HAP-1 (cell line): Measurements from ENCODE around the gene CHMP1B.

Source experiments
- DNase-seq, 2 experiments: peaks; one replicate each; pipeline ENCODE4 v3.0.0-alpha.2; 2016 to 2020; ENCODE audit warnings: low spot score in 2 of 2
- H3K27me3 ChIP-seq: fragments of 250-450 bp; sonication (Bioruptor Pico); 2 replicates; pipeline ENCODE4 v1.5.1; 2020; ENCODE audit warnings: low read depth, mild to moderate bottlenecking, moderate library complexity
- H3K36me3 ChIP-seq: fragments of 250-450 bp; sonication (Bioruptor Pico); replicated peaks from 2 replicates; pipeline ENCODE4 v1.5.1; 2020; ENCODE audit warnings: mild to moderate bottlenecking
- H3K4me1 ChIP-seq: fragments of 250-450 bp; sonication (Bioruptor Pico); 2 replicates; pipeline ENCODE4 v1.5.1; 2020; ENCODE audit warnings: mild to moderate bottlenecking
- H3K4me3 ChIP-seq: fragments of 250-450 bp; sonication (Bioruptor Pico); 2 replicates; pipeline ENCODE4 v1.5.1; 2020; ENCODE audit warnings: mild to moderate bottlenecking, moderate library complexity
- H3K9me3 ChIP-seq: fragments of 250-450 bp; sonication (Bioruptor Pico); 2 replicates; pipeline ENCODE4 v1.5.1; 2020; ENCODE audit warnings: mild to moderate bottlenecking, moderate library complexity
- in situ Hi-C: fragments of 300-500 bp; cut with MboI; formaldehyde crosslinking; loops from 3 replicates; pipeline ENCODE4 v1.14.3; 2020; ENCODE audit warnings: low sequenced_read_pairs, inconsistent platforms, mixed read lengths

CHMP1B gene

DNA sequence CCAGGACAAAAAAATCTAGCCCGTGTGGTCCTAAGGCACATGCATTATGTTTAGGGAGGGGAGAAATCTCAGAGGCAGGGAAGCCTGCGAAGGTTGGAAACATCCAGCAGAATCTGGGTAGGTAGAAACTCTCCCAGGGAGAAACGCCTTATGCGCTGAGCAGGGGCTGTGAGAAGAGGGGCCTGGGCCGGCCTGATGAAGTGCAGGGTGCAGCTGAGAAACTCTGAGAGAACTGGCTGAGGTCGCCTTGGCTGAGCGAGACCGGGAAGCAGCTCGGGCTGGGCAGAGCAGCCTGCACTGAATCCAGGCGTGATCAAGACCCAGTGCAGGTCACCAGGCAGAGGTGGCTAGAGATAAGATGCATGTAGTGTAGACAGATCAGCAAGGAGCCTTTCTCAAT, 15.1 kb downstream of the CHMP1B start:
- Histone ChIP-seq H3K9me3 (no peaks in the 10 kb centered on the region), H3K4me3 (no peak overlapping the region), H3K27me3 (no peaks in the 10 kb centered on the region), H3K4me1 (no peaks in the 10 kb centered on the region), H3K36me3 (no peaks in the 10 kb centered on the region)
- in situ Hi-C loops, result no loop called here
- no peak for DNase-seq

DNA sequence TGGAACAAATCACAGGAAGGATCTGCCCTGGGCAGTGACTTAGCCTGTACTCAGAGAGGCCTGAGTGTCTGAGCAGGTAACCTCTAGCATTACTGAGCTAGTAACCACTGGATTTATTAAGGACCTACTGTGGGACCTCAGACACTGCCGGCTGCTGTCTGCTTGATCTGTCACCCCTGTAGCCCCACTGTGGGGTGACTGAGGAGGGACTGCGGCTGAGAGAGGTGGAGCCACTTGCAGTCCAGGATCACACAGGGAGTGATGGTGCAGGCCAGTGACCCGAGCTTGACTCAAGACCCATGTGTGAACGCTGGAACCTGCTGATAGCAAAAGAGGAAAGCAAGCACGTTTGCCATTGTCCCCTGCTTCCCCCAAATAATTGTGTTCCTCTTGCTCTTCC, 15.6 kb downstream of the CHMP1B start:
- H3K4me1 ChIP-seq, result no peaks in the 10 kb centered on the region
- DNase-seq, result no peak
- no peaks in the 10 kb centered on the region for H3K27me3 ChIP-seq
- in situ Hi-C loops, result no loop called here
- H3K4me3 ChIP-seq, result no peak overlapping the region
- H3K9me3 ChIP-seq, result no peaks in the 10 kb centered on the region
- H3K36me3 ChIP-seq, result no peaks in the 10 kb centered on the region

- Histone ChIP-seq H3K36me3 (no peaks in the 10 kb centered on the region), H3K4me3 (no peak overlapping the region), H3K27me3 (no peaks in the 10 kb centered on the region), H3K9me3 (no peaks in the 10 kb centered on the region), H3K4me1 (no peaks in the 10 kb centered on the region)
- DNase-seq, result no peak
- in situ Hi-C loops, result no loop called here
Observed at GRCh38 chr18:11868230-11868629, 17.0 kb downstream of the CHMP1B start.

GRCh38 chr18:11871501-11871900, 20.3 kb downstream of the CHMP1B start:
- DNase-seq, result no peak
- no peak overlapping the region for H3K4me3 ChIP-seq
- H3K4me1 ChIP-seq, result no peaks in the 10 kb centered on the region
- H3K9me3 ChIP-seq, result no peaks in the 10 kb centered on the region
- in situ Hi-C loops, result no loop called here
- no peaks in the 10 kb centered on the region; the same call in 1 of the 2 replicates for H3K36me3 ChIP-seq
- no peaks in the 10 kb centered on the region for H3K27me3 ChIP-seq

- Histone ChIP-seq H3K4me3 (no peak overlapping the region), H3K9me3 (no peaks in the 10 kb centered on the region), H3K36me3 (no peaks in the 10 kb centered on the region; the same call in 1 of the 2 replicates), H3K4me1 (no peaks in the 10 kb centered on the region), H3K27me3 (no peaks in the 10 kb centered on the region)
- in situ Hi-C loops, result no loop called here
- peak in 1 of 2 experiments; percentile 23 for DNase-seq
Observed at GRCh38 chr18:11872479-11873136, 21.4 kb downstream of the CHMP1B start.

- no peaks in the 10 kb centered on the region for H3K27me3 ChIP-seq
- no peak for DNase-seq
- no peaks in the 10 kb centered on the region; the same call in 1 of the 2 replicates for H3K36me3 ChIP-seq
- H3K9me3 ChIP-seq, result no peaks in the 10 kb centered on the region
- H3K4me1 ChIP-seq, result no peaks in the 10 kb centered on the region
- in situ Hi-C loops, result no loop called here
- H3K4me3 ChIP-seq, result no peak overlapping the region
Observed at GRCh38 chr18:11873670-11874340, 22.6 kb downstream of the CHMP1B start.

- Histone ChIP-seq H3K4me1 (no peaks in the 10 kb centered on the region), H3K36me3 (no peaks in the 10 kb centered on the region; the same call in 1 of the 2 replicates), H3K4me3 (no peak overlapping the region), H3K27me3 (no peaks in the 10 kb centered on the region), H3K9me3 (no peaks in the 10 kb centered on the region)
- in situ Hi-C loops, result no loop called here
- no peak for DNase-seq
Observed at GRCh38 chr18:11874676-11875075, 23.5 kb downstream of the CHMP1B start.

- no peaks in the 10 kb centered on the region for H3K27me3 ChIP-seq
- in situ Hi-C loops, result no loop called here
- no peak for DNase-seq
- H3K36me3 ChIP-seq, result no peaks in the 10 kb centered on the region; the same call in 1 of the 2 replicates
- H3K9me3 ChIP-seq, result no peaks in the 10 kb centered on the region
- no peak overlapping the region for H3K4me3 ChIP-seq
- H3K4me1 ChIP-seq, result no peaks in the 10 kb centered on the region
Observed at GRCh38 chr18:11877497-11878135, 26.4 kb downstream of the CHMP1B start.

DNA sequence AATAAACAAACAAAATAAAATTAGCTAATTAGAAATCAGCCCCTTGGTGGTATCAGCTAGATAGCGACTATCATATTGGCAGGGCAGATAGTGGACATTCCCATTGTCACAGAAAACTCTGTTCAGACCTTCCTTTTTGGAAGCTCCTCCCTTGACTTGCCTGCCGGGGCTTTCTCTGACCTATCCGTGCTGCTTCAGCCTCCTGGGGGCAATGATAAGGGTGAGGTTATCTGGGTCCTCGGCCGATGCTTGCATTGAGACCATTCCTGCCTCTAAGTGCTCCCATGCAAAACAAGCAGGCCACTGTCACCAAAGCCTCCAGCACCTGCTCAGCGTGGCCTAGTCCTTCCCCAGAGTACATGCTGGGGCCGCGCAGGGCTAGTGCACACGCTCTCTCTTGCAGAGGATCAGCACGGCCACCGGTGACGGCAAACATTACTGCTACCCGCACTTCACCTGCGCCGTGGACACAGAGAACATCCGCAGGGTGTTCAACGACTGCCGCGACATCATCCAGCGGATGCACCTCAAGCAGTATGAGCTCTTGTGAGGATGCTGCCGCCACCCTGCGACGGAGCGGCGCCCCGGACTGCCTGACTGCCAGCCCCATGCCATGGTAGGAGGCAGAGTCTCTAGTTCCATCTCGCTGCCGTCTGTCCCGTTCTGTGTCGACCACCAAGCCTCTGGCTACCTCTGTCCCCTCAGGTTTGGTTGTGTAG, 29.5 kb downstream of the CHMP1B start:
- H3K9me3 ChIP-seq, result no peaks in the 10 kb centered on the region
- DNase-seq, result no peak

DNA sequence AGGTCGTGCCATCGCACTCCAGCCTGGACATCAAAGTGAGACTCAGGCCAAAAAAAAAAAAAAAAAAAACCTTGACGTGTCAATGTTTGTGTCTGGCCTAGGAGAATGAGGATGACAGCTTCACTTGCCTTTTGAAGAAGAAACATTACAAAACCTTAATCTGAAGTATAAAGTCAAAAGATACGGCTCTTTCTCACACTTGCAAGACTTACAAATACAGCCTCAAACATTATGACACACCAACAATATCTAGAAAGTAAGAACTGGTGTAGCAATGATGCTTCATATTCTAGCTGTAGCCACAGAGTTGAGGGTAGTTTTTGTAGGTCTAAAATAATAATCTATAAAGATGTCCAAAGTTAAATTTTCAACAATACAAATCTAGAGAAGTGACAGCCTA, 31.4 kb downstream of the CHMP1B start:
- DNase-seq, result no peak

More for the DNA sequence above, 29.5 kb downstream of the CHMP1B start:
- in situ Hi-C loops, result no loop called here
- Histone ChIP-seq H3K36me3 (no peaks in the 10 kb centered on the region; the same call in 1 of the 2 replicates), H3K4me3 (no peak overlapping the region), H3K27me3 (no peaks in the 10 kb centered on the region), H3K4me1 (no peaks in the 10 kb centered on the region)

DNA sequence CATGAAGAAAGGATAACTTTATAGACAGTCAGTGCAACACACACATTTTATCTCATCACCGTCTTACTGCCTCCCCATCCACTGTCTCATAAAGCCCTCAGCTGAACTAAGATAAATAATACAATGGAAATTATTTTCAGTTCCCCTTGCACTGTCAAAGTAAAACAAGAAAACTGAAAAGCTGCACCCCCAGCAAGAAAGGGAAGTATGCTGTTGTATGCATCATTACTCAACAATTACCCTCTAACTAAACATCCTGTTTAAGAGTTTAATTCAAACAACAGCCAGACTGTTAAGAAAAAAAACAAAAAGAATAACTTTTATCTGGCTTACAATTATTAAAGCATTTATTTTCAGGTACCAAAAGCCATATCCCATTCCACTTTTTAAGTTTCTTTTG, 31.9 kb downstream of the CHMP1B start:
- DNase-seq, result no peak
- no peaks in the 10 kb centered on the region for H3K9me3 ChIP-seq
- no peak overlapping the region for H3K4me3 ChIP-seq
- H3K36me3 ChIP-seq, result peaks cover 6% of the 10 kb centered on the region
- no peaks in the 10 kb centered on the region for H3K4me1 ChIP-seq
- in situ Hi-C loops, result no loop called here
- H3K27me3 ChIP-seq, result no peaks in the 10 kb centered on the region

More for the DNA sequence above, 31.4 kb downstream of the CHMP1B start:
- no peaks in the 10 kb centered on the region for H3K4me1 ChIP-seq
- H3K36me3 ChIP-seq, result peaks cover 1% of the 10 kb centered on the region
- no peaks in the 10 kb centered on the region for H3K27me3 ChIP-seq
- no peaks in the 10 kb centered on the region for H3K9me3 ChIP-seq
- in situ Hi-C loops, result no loop called here
- H3K4me3 ChIP-seq, result no peak overlapping the region

DNA sequence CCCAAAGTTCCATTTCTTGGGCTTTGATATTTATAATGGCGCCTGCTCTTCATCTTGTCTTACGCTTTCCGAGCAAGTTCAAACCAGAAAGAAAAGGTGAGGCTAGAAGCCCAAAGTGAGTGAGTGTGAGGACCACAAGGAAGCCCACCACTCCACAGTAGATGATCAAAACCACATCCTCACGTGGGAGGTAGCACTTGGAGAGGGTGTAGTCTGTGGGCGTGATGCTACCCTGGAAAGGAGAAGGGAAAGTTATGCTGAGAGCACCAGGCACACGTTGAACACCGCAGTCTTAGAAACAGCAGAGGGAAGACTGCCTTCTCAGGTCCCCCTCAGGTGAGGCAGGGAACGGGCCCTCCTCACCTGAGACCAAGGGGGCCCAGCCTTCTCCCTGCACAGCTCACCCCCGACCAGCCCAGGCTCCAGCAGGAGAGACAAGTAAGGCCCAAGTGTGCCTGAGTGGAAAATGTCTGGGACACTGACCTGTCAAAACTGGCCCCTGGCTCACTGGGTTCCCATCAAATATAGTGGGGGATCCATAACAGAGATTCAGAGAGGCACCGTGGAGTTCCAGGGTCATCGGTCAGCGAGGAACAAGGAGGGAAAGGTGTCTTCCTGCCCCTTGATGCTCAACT, 33.3 kb downstream of the CHMP1B start:
- in situ Hi-C loops, result no loop called here
- Histone ChIP-seq H3K36me3 (peaks cover 9% of the 10 kb centered on the region), H3K27me3 (no peaks in the 10 kb centered on the region), H3K9me3 (no peaks in the 10 kb centered on the region), H3K4me3 (no peak overlapping the region), H3K4me1 (no peaks in the 10 kb centered on the region)
- no peak for DNase-seq

DNA sequence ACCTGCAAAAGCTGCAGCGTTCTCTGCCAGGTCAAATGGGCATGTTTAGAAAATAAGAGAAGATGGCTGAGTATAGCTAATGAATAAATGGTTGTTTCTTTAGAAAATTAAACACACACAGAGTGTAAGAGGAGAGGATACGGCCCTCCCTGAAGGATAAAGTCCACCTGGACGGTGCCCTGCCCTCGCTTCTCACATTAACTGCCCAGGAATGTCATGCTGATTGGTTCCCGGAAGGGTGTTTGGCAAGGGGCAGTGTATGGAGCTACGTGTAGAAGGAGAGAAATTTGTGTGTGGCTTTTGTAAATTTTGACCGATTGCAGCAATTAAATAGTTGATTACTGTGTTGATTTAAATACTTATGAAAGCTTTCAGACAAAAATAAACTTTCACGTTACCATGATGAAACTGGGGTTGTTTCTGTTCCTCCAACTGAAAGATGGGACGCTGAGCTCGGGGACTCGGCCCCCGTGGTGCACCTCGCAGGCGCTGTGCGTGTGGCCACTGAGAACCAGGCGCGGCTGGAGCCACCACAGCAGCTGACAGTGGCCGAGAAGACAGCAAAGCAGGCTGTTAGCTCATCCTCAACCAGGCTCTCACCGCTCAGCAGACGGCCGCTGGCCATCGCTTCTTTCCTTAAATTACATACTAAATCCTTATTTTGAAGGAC, 34.2 kb downstream of the CHMP1B start:
- in situ Hi-C loops, result no loop called here
- no peaks in the 10 kb centered on the region for H3K27me3 ChIP-seq
- no peaks in the 10 kb centered on the region for H3K4me1 ChIP-seq
- H3K36me3 ChIP-seq, result peaks cover 9% of the 10 kb centered on the region
- no peak for DNase-seq
- no peaks in the 10 kb centered on the region for H3K9me3 ChIP-seq
- no peak overlapping the region for H3K4me3 ChIP-seq
